ENCODE measurements around the gene ARMH4. TPM values are rescaled to one million over a fixed set of nuclear protein-coding genes. Genes with fewer than 3 reads are reported as not detected.

The ARMH4 gene
- total RNA-seq, 1 donor from 2014 or later: 2.3 TPM

GRCh38 chr14:57976701-57977100 is 175.3 kb downstream of the ARMH4 start:
- intact Hi-C loops (cut with DNase I): no loop called here
- H3K4me1 ChIP-seq: no peaks in the 10 kb centered on the region
- ATAC-seq: no peak
- no peak overlapping the region for H3K27ac ChIP-seq
- no peak for TF ChIP-seq CTCF (IDR thresholded peaks at IDR 0.05)
- no peaks in the 10 kb centered on the region for H3K27me3 ChIP-seq
- DNase-seq: no peak
- no peak overlapping the region for H3K4me3 ChIP-seq
- no peaks in the 10 kb centered on the region for H3K9me3 ChIP-seq
- no peaks in the 10 kb centered on the region for H3K36me3 ChIP-seq

GRCh38 chr14:57974896-57975295 is 177.1 kb downstream of the ARMH4 start:
- Histone ChIP-seq H3K36me3 (no peaks in the 10 kb centered on the region), H3K4me1 (no peaks in the 10 kb centered on the region), H3K27me3 (no peaks in the 10 kb centered on the region), H3K27ac (no peak overlapping the region), H3K4me3 (no peak overlapping the region), H3K9me3 (no peaks in the 10 kb centered on the region)
- TF ChIP-seq CTCF (IDR thresholded peaks at IDR 0.05): no peak
- no peak for ATAC-seq
- intact Hi-C loops (cut with DNase I): no loop called here
- DNase-seq: no peak

- DNase-seq: no peak
- Histone ChIP-seq H3K9me3 (no peaks in the 10 kb centered on the region), H3K36me3 (no peaks in the 10 kb centered on the region), H3K27me3 (no peaks in the 10 kb centered on the region), H3K27ac (no peak overlapping the region), H3K4me1 (no peaks in the 10 kb centered on the region), H3K4me3 (no peak overlapping the region)
- ATAC-seq: no peak
- TF ChIP-seq CTCF (IDR thresholded peaks at IDR 0.05): no peak
- intact Hi-C loops (cut with DNase I): no loop called here
Measured at GRCh38 chr14:57970594-57970993, 181.4 kb downstream of the ARMH4 start.

GRCh38 chr14:57970175-57970574 is 181.8 kb downstream of the ARMH4 start:
- Histone ChIP-seq H3K36me3 (no peaks in the 10 kb centered on the region), H3K27me3 (no peaks in the 10 kb centered on the region), H3K4me3 (no peak overlapping the region), H3K27ac (no peak overlapping the region), H3K4me1 (no peaks in the 10 kb centered on the region), H3K9me3 (no peaks in the 10 kb centered on the region)
- intact Hi-C loops (cut with DNase I): no loop called here
- no peak for TF ChIP-seq CTCF (IDR thresholded peaks at IDR 0.05)
- DNase-seq (no peak), ATAC-seq (no peak)

- intact Hi-C loops (cut with DNase I): no loop called here
- ATAC-seq: no peak
Measured at GRCh38 chr14:57963071-57963470, 188.9 kb downstream of the ARMH4 start.

More at GRCh38 chr14:57963071-57963470, 188.9 kb downstream of the ARMH4 start:
- Histone ChIP-seq H3K4me1 (no peaks in the 10 kb centered on the region), H3K9me3 (no peaks in the 10 kb centered on the region), H3K27ac (no peak overlapping the region), H3K36me3 (no peaks in the 10 kb centered on the region), H3K4me3 (no peak overlapping the region), H3K27me3 (no peaks in the 10 kb centered on the region)
- DNase-seq: no peak
- TF ChIP-seq CTCF (IDR thresholded peaks at IDR 0.05): no peak

Data from upper lobe of right lung (tissue), 1 donor.